Mucosa of stomach (tissue), 1 donor: ENCODE results near the gene EZR.
A peak's percentile ranks its signal among the peaks of the same experiment; 100 is the strongest.

ENCODE experiments used
- H3K27me3 ChIP-seq: one replicate; pipeline ENCODE4 v1.7.0; 2013; ENCODE audit warnings: mild to moderate bottlenecking, low read length; ENCODE audit not compliant: control insufficient read depth, insufficient read depth
- H3K36me3 ChIP-seq: one replicate; pipeline ENCODE4 v1.7.0; 2013; ENCODE audit warnings: low read length; ENCODE audit not compliant: control insufficient read depth, insufficient read depth
- H3K4me1 ChIP-seq: one replicate; pipeline ENCODE4 v1.7.0; 2013; ENCODE audit warnings: mild to moderate bottlenecking, low read length; ENCODE audit not compliant: control insufficient read depth, insufficient read depth
- H3K4me3 ChIP-seq: one replicate; pipeline ENCODE4 v1.7.0; 2013; ENCODE audit warnings: low read length
- H3K9ac ChIP-seq: one replicate; pipeline ENCODE4 v1.7.0; 2013; ENCODE audit warnings: mild to moderate bottlenecking, low read length, moderate library complexity
- H3K9me3 ChIP-seq: one replicate; pipeline ENCODE4 v1.7.0; 2013; ENCODE audit warnings: mild to moderate bottlenecking, low read length, moderate library complexity; ENCODE audit not compliant: control insufficient read depth
- donor health status: Pancreatic carcinoma.

Gene EZR

GRCh38 chr6:158819213-158819976 is at the start of gene EZR:
Gene EZR, minus strand, starts transcription at chr6:158819368. Its CDS starts 1,275 bp downstream, at chr6:158818093.
- H3K36me3 ChIP-seq = peaks cover 8% of the 10 kb centered on the region
- H3K27me3 ChIP-seq = no peaks in the 10 kb centered on the region
- peak within 1 kb of the TSS; percentile 100 for H3K9ac ChIP-seq
- H3K9me3 ChIP-seq = no peaks in the 10 kb centered on the region
- peaks cover 8% of the 10 kb centered on the region for H3K4me1 ChIP-seq
- peak within 1 kb of the TSS; percentile 0 for H3K4me3 ChIP-seq

GRCh38 chr6:158868122-158868480 is 48.9 kb upstream of the EZR start:
- Histone ChIP-seq H3K4me1 (peaks cover 30% of the 10 kb centered on the region), H3K9ac (no peak overlapping the region), H3K4me3 (no peak overlapping the region), H3K9me3 (no peaks in the 10 kb centered on the region), H3K27me3 (no peaks in the 10 kb centered on the region), H3K36me3 (no peaks in the 10 kb centered on the region)

GRCh38 chr6:158867381-158868121 is 48.4 kb upstream of the EZR start:
- Histone ChIP-seq H3K4me1 (peaks cover 30% of the 10 kb centered on the region), H3K4me3 (no peak overlapping the region), H3K9me3 (no peaks in the 10 kb centered on the region), H3K9ac (no peak overlapping the region), H3K36me3 (no peaks in the 10 kb centered on the region), H3K27me3 (no peaks in the 10 kb centered on the region)

- peaks cover 36% of the 10 kb centered on the region for H3K4me1 ChIP-seq
- no peak overlapping the region for H3K9ac ChIP-seq
- no peaks in the 10 kb centered on the region for H3K36me3 ChIP-seq
- no peaks in the 10 kb centered on the region for H3K9me3 ChIP-seq
- no peak overlapping the region for H3K4me3 ChIP-seq
- no peaks in the 10 kb centered on the region for H3K27me3 ChIP-seq
Observed at GRCh38 chr6:158865769-158866168, 46.6 kb upstream of the EZR start.

- Histone ChIP-seq H3K27me3 (no peaks in the 10 kb centered on the region), H3K9ac (no peak overlapping the region), H3K9me3 (no peaks in the 10 kb centered on the region), H3K4me3 (no peak overlapping the region), H3K4me1 (peaks cover 24% of the 10 kb centered on the region), H3K36me3 (no peaks in the 10 kb centered on the region)
Observed at GRCh38 chr6:158863646-158864045, 44.5 kb upstream of the EZR start.

- Histone ChIP-seq H3K4me1 (peaks cover 6% of the 10 kb centered on the region), H3K36me3 (no peaks in the 10 kb centered on the region), H3K9me3 (no peaks in the 10 kb centered on the region), H3K9ac (peak overlapping the region; percentile 55), H3K4me3 (no peak overlapping the region), H3K27me3 (no peaks in the 10 kb centered on the region)
Observed at GRCh38 chr6:158861686-158862381, 42.7 kb upstream of the EZR start.

GRCh38 chr6:158860279-158860865 is 41.2 kb upstream of the EZR start:
- Histone ChIP-seq H3K36me3 (no peaks in the 10 kb centered on the region), H3K4me1 (peaks cover 13% of the 10 kb centered on the region), H3K9me3 (no peaks in the 10 kb centered on the region), H3K4me3 (no peak overlapping the region), H3K9ac (no peak overlapping the region), H3K27me3 (no peaks in the 10 kb centered on the region)

GRCh38 chr6:158856261-158856660 is 37.1 kb upstream of the EZR start:
- Histone ChIP-seq H3K27me3 (no peaks in the 10 kb centered on the region), H3K9me3 (no peaks in the 10 kb centered on the region), H3K4me1 (peaks cover 38% of the 10 kb centered on the region), H3K4me3 (no peak overlapping the region), H3K9ac (peak overlapping the region; percentile 44), H3K36me3 (no peaks in the 10 kb centered on the region)

GRCh38 chr6:158854214-158855101 is 35.3 kb upstream of the EZR start:
- Histone ChIP-seq H3K4me1 (peaks cover 38% of the 10 kb centered on the region), H3K4me3 (peak overlapping the region; percentile 4), H3K9me3 (no peaks in the 10 kb centered on the region), H3K36me3 (no peaks in the 10 kb centered on the region), H3K27me3 (no peaks in the 10 kb centered on the region), H3K9ac (peak overlapping the region; percentile 72)

- Histone ChIP-seq H3K4me3 (peak overlapping the region; percentile 4), H3K4me1 (peaks cover 42% of the 10 kb centered on the region), H3K9me3 (no peaks in the 10 kb centered on the region), H3K36me3 (no peaks in the 10 kb centered on the region), H3K9ac (peak overlapping the region; percentile 72), H3K27me3 (no peaks in the 10 kb centered on the region)
Observed at GRCh38 chr6:158853880-158854213, 34.7 kb upstream of the EZR start.

- no peaks in the 10 kb centered on the region for H3K27me3 ChIP-seq
- peak overlapping the region; percentile 72 for H3K9ac ChIP-seq
- peak overlapping the region; percentile 15 for H3K4me3 ChIP-seq
- H3K9me3 ChIP-seq = no peaks in the 10 kb centered on the region
- H3K4me1 ChIP-seq = peaks cover 45% of the 10 kb centered on the region
- no peaks in the 10 kb centered on the region for H3K36me3 ChIP-seq
Observed at GRCh38 chr6:158853072-158853879, 34.1 kb upstream of the EZR start.
